IMR-90 (cell line): ENCODE data around the gene HELZ. TPM values are rescaled to one million over a fixed set of nuclear protein-coding genes. Genes with fewer than 3 reads are reported as not detected.

Source experiments
- ATAC-seq: fragments of 200-7000 bp; cut with Tn5 transposase; 2 replicates; pipeline ENCODE4 v1.9.1; 2020; ENCODE audit warnings: low read depth, mild to moderate bottlenecking, moderate library complexity
- BruUV-seq: library from RNA; stranded (reverse); fragments of 400-500 nt; replicated peaks from 2 replicates; lab custom pipeline; 2021; lab: Mats Ljungman, UMichigan
- CTCF ChIA-PET: fragments of 300-600 bp; formaldehyde crosslinking; extraction: SDS; loops from one replicate; lab custom pipeline; 2021; ENCODE audit warnings: antibody characterized with exemption; lab: Yijun Ruan, JAX
- POLR2A ChIA-PET: fragments of 300-600 bp; sonication (Branson Sonifier 250); formaldehyde crosslinking; loops from one replicate; lab custom pipeline; 2022; ENCODE audit warnings: antibody characterized with exemption; ENCODE audit not compliant: unreplicated experiment; lab: Charles Lee
- DNase-seq: peaks from one replicate; pipeline ENCODE4 v3.0.0; 2013
- H2AFZ ChIP-seq: replicated peaks from 2 replicates; pipeline ENCODE3; 2013; ENCODE audit warnings: low read length, mild to moderate bottlenecking; ENCODE audit not compliant: poor library complexity
- H2AK5ac ChIP-seq: 2 replicates; pipeline ENCODE4 v1.6.1; 2013; ENCODE audit warnings: low read depth, low read length, inconsistent platforms
- H2AK9ac ChIP-seq: replicated peaks from 2 replicates; pipeline ENCODE3; 2013; ENCODE audit warnings: mild to moderate bottlenecking, low read depth, low read length, moderate library complexity; ENCODE audit not compliant: poor library complexity
- H2BK120ac ChIP-seq: 2 replicates; pipeline ENCODE4 v1.6.1; 2013; ENCODE audit warnings: low read depth, low read length, inconsistent platforms
- H2BK15ac ChIP-seq: 3 replicates; pipeline ENCODE4 v1.6.1; 2013; ENCODE audit warnings: low read depth, low read length, inconsistent platforms
- H2BK20ac ChIP-seq: 2 replicates; pipeline ENCODE4 v1.6.1; 2013; ENCODE audit warnings: low read depth, mild to moderate bottlenecking, inconsistent platforms, low read length, moderate library complexity
- H2BK5ac ChIP-seq: 2 replicates; pipeline ENCODE4 v1.6.1; 2013; ENCODE audit warnings: mild to moderate bottlenecking, low read depth, low read length, inconsistent platforms; ENCODE audit not compliant: poor library complexity, severe bottlenecking
- H3K14ac ChIP-seq: replicated peaks from 2 replicates; pipeline ENCODE4 v1.6.1; 2013; ENCODE audit warnings: low read depth, low read length, inconsistent platforms
- H3K18ac ChIP-seq: 2 replicates; pipeline ENCODE4 v1.6.1; 2013; ENCODE audit warnings: low read depth, low read length, control low read depth
- H3K23ac ChIP-seq: 2 replicates; pipeline ENCODE4 v1.6.1; 2013; ENCODE audit warnings: low read depth, low read length, inconsistent platforms
- H3K27ac ChIP-seq: 2 replicates; pipeline ENCODE4 v1.5.1; 2013; ENCODE audit warnings: mild to moderate bottlenecking, control low read depth, low read length; ENCODE audit not compliant: insufficient read depth
- H3K27me3 ChIP-seq: 2 replicates; pipeline ENCODE4 v1.6.1; 2013; ENCODE audit warnings: low read length; ENCODE audit not compliant: control insufficient read depth, insufficient read depth
- H3K36me3 ChIP-seq: 2 replicates; pipeline ENCODE4 v1.6.1; 2013; ENCODE audit warnings: low read length, mixed read lengths; ENCODE audit not compliant: control insufficient read depth, insufficient read depth
- H3K4ac ChIP-seq: 2 replicates; pipeline ENCODE4 v1.6.1; 2013; ENCODE audit warnings: low read depth, low read length, inconsistent platforms
- H3K4me1 ChIP-seq: 2 replicates; pipeline ENCODE4 v1.6.1; 2013; ENCODE audit warnings: low read length, mixed read lengths; ENCODE audit not compliant: control insufficient read depth, insufficient read depth
- H3K4me2 ChIP-seq: 2 replicates; pipeline ENCODE4 v1.6.1; 2013; ENCODE audit warnings: low read depth, mild to moderate bottlenecking, control low read depth, low read length, moderate library complexity
- H3K4me3 ChIP-seq: 2 replicates; pipeline ENCODE4 v1.5.1; 2013; ENCODE audit warnings: low read depth, mild to moderate bottlenecking, control low read depth, low read length, moderate library complexity; ENCODE audit not compliant: insufficient read depth
- H3K56ac ChIP-seq: 2 replicates; pipeline ENCODE4 v1.6.1; 2013; ENCODE audit warnings: low read length, inconsistent platforms; ENCODE audit not compliant: insufficient read depth; ENCODE audit errors: extremely low read depth
- H3K79me1 ChIP-seq, 2 experiments: 2 replicates each; pipeline ENCODE4 v1.6.1; 2013; ENCODE audit warnings: low read length in 2 of 2, inconsistent platforms in 1 of 2, low read depth in 1 of 2
- H3K9ac ChIP-seq: 2 replicates; pipeline ENCODE4 v1.6.1; 2013; ENCODE audit warnings: low read depth, low read length, control low read depth
- H3K9me1 ChIP-seq: 2 replicates; pipeline ENCODE4 v1.6.1; 2013; ENCODE audit warnings: low read length, inconsistent platforms; ENCODE audit not compliant: insufficient read depth
- H3K9me3 ChIP-seq: 2 replicates; pipeline ENCODE4 v1.6.1; 2013; ENCODE audit warnings: low read length; ENCODE audit not compliant: control insufficient read depth, insufficient read depth
- H4K20me1 ChIP-seq: 2 replicates; pipeline ENCODE4 v1.6.1; 2013; ENCODE audit warnings: low read length, inconsistent platforms; ENCODE audit not compliant: insufficient read depth
- H4K5ac ChIP-seq: 2 replicates; pipeline ENCODE4 v1.6.1; 2013; ENCODE audit warnings: mild to moderate bottlenecking, low read depth, low read length, control low read depth
- H4K8ac ChIP-seq, 2 experiments: 2 replicates each; pipeline ENCODE4 v1.6.1; 2013; ENCODE audit warnings: low read depth in 2 of 2, low read length in 2 of 2, control low read depth in 1 of 2, inconsistent platforms in 1 of 2
- H4K91ac ChIP-seq: 2 replicates; pipeline ENCODE4 v1.6.1; 2013; ENCODE audit warnings: low read depth, low read length, inconsistent platforms; ENCODE audit not compliant: insufficient read depth
- RAD21 ChIP-seq: IDR thresholded peaks from 2 replicates; pipeline ENCODE4 v1.6.1; 2012; ENCODE audit warnings: low read length, improper control_type of control experiment
- WGBS, 2 experiments: methylation state at CpG; one replicate each; pipeline versions ENCODE4 v1.1.5 to v1.1.7; 2013; ENCODE audit warnings: missing lambda C conversion rate in 2 of 2; ENCODE audit not compliant: insufficient read length in 1 of 2; ENCODE audit errors: extremely low coverage in 2 of 2; 5-methylcytosine and 5-hydroxymethylcytosine counted together
- dilution Hi-C: fragments of 300-500 bp; cut with HindIII; formaldehyde crosslinking; loops from one replicate; pipeline ENCODE4 v1.14.3; 2018; ENCODE audit warnings: low sequenced_read_pairs; ENCODE audit not compliant: unreplicated experiment
- in situ Hi-C: fragments of 300-500 bp; cut with MboI; formaldehyde crosslinking; loops from 3 replicates; pipeline ENCODE4 v1.14.3; 2019; ENCODE audit warnings: low sequenced_read_pairs, inconsistent platforms, mixed read lengths
- intact Hi-C: fragments of 100-400 bp; cut with micrococcal nuclease; formaldehyde crosslinking; loops from 2 replicates; pipeline ENCODE4 v1.10.0; 2022
- polyA plus RNA-seq, 3 experiments: library from polyadenylated mRNA; depleted of rRNA; stranded (reverse); fragments of >200 nt; gene quantifications; 2 replicates each; pipeline ENCODE4 v1.2.3, GENCODE V29; 2012; ENCODE audit warnings: low replicate concordance in 1 of 3
- total RNA-seq: library from RNA; depleted of rRNA; stranded (reverse); fragments of >200 nt; gene quantifications from 2 replicates; pipeline ENCODE4 v1.2.3, GENCODE V29; 2012
- TF ChIP-seq, protein P1 (sequence below): fragments of 150-350 bp; IDR thresholded peaks from 2 replicates; pipeline ENCODE4 v1.6.1; 2017; ENCODE audit warnings: mild to moderate bottlenecking, antibody characterized with exemption, low read length, low read depth

Gene HELZ
- total and polyA plus RNA-seq, 2 of the 4 experiments (the other 2 are of a cell fraction) = 8.0 to 60.6 TPM

DNA sequence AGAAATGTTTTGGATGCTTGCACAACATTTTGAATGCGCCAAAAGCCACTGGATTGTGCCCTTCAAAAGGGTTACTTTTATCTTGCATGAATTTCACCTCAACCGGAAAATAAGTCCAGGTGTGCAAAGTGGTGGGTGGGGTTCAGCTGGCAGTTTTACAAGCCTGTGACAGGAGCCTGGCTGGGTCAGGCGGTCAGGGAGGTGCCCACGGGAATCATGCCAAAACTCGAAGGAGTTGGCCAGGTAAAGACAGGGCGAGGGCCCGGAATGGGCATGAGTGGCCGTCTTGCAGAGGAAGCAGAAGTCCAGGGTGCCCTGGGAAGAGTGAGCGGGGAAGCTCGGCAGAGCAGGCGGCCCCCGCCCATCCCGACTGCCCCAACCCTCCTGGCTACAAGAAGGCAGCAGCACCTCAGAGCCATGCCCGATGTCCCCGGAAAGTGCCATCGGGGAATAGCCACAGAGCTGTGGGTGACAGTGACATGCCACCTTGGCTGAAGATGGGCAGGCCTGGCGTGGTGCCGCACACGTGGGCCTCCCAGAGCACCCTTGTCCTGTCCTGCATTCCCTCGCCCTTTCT is 219.7 kb downstream of the HELZ start:
- Histone ChIP-seq H3K36me3 (no peaks in the 10 kb centered on the region), H4K91ac (no peak overlapping the region), H3K4ac (no peak overlapping the region), H2BK5ac (no peak overlapping the region), H2BK20ac (no peak overlapping the region), H3K18ac (no peak overlapping the region), H3K56ac (no peak overlapping the region), H3K4me2 (no peak overlapping the region), H4K20me1 (no peaks in the 10 kb centered on the region), H3K23ac (no peak overlapping the region), H3K4me1 (no peaks in the 10 kb centered on the region), H3K27ac (no peak overlapping the region), H2BK15ac (no peak overlapping the region), H3K9me1 (peaks cover 8% of the 10 kb centered on the region; the same call in 1 of the 2 replicates), H4K5ac (no peak overlapping the region), H2AK5ac (no peak overlapping the region), H4K8ac (no peak overlapping the region), H2AK9ac (no peak overlapping the region), H3K4me3 (no peak overlapping the region), H2BK120ac (no peak overlapping the region), H2AFZ (no peak overlapping the region), H3K9me3 (no peaks in the 10 kb centered on the region), H3K9ac (no peak overlapping the region), H3K14ac (no peak overlapping the region), H3K27me3 (peaks cover 16% of the 10 kb centered on the region; the same call in 1 of the 2 replicates), H3K79me1 (no peaks in the 10 kb centered on the region)
- intact Hi-C loops (no loop called here), in situ Hi-C loops (no loop called here), dilution Hi-C loops (no loop called here)
- ChIA-PET POLR2A (no interaction called here), CTCF (interaction anchor here (0.7 kb wide), 1 partner anchor 10 kb away, joined by 3 read pairs; no protein-coding TSS in a partner anchor)
- no TSS peak for BruUV-seq
- ATAC-seq (no peak), DNase-seq (no peak)
- 75% methylated on average over 10 of the region's 20 CpGs; no CpG with 5 or more reads in 1 of the 2 experiments for WGBS, 2 experiments
- no peak for TF ChIP-seq RAD21
- TF ChIP-seq, protein P1, sequence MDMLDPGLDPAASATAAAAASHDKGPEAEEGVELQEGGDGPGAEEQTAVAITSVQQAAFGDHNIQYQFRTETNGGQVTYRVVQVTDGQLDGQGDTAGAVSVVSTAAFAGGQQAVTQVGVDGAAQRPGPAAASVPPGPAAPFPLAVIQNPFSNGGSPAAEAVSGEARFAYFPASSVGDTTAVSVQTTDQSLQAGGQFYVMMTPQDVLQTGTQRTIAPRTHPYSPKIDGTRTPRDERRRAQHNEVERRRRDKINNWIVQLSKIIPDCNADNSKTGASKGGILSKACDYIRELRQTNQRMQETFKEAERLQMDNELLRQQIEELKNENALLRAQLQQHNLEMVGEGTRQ = no peak
